Osteoblast (primary cell): ENCODE results near the gene STX16. TPM values are rescaled to one million over a fixed set of nuclear protein-coding genes. Genes with fewer than 3 reads are reported as not detected.

Experiments used
- DNase-seq: peaks from one replicate; pipeline ENCODE4 v3.0.0; 2011; ENCODE audit warnings: low spot score, mixed read lengths; ENCODE audit not compliant: insufficient read length; ENCODE audit errors: missing footprints
- H2AFZ ChIP-seq: 2 replicates; pipeline ENCODE4 v1.6.0; 2011; ENCODE audit warnings: mild to moderate bottlenecking, low read length
- H3K27ac ChIP-seq: 2 replicates; pipeline ENCODE4 v1.5.1; 2011; ENCODE audit warnings: mild to moderate bottlenecking, low read depth, low read length, moderate library complexity
- H3K27me3 ChIP-seq: 2 replicates; pipeline ENCODE4 v1.6.0; 2012; ENCODE audit warnings: mild to moderate bottlenecking, control low read depth, inconsistent platforms, low read length, moderate library complexity; ENCODE audit not compliant: insufficient read depth
- H3K36me3 ChIP-seq: 2 replicates; pipeline ENCODE4 v1.5.1; 2011; ENCODE audit warnings: mild to moderate bottlenecking, low read length, control low read depth, moderate library complexity; ENCODE audit not compliant: insufficient read depth
- H3K4me1 ChIP-seq: 2 replicates; pipeline ENCODE4 v1.5.1; 2011; ENCODE audit warnings: mild to moderate bottlenecking, low read length, control low read depth, moderate library complexity; ENCODE audit not compliant: insufficient read depth
- H3K4me2 ChIP-seq: 2 replicates; pipeline ENCODE4 v1.6.0; 2011; ENCODE audit warnings: mild to moderate bottlenecking, low read length; ENCODE audit not compliant: insufficient read depth
- H3K4me3 ChIP-seq: fragments of 200-600 bp; sonication (generic); 3 replicates; pipeline ENCODE4 v1.5.1; 2012; ENCODE audit warnings: mild to moderate bottlenecking, low read length, inconsistent platforms; ENCODE audit not compliant: insufficient read depth
- H3K79me2 ChIP-seq: 2 replicates; pipeline ENCODE4 v1.6.0; 2012; ENCODE audit warnings: mild to moderate bottlenecking, low read length, control low read depth, inconsistent platforms; ENCODE audit not compliant: insufficient read depth
- H3K9me3 ChIP-seq: 2 replicates; pipeline ENCODE4 v1.5.1; 2011; ENCODE audit warnings: low read depth, low read length, control low read depth
- H4K20me1 ChIP-seq: 2 replicates; pipeline ENCODE4 v1.6.0; 2012; ENCODE audit warnings: mild to moderate bottlenecking, low read length, control low read depth; ENCODE audit not compliant: insufficient read depth
- total RNA-seq: library from RNA; depleted of rRNA; stranded (reverse); fragments of >200 nt; gene quantifications from 2 replicates; pipeline ENCODE4 v1.2.3, GENCODE V29; 2012
- TF ChIP-seq, protein P1 (sequence below): IDR thresholded peaks from 2 replicates; pipeline ENCODE4 v1.5.1; 2011; ENCODE audit warnings: mild to moderate bottlenecking, low read depth, low read length, moderate library complexity; ENCODE audit errors: extremely low read depth

STX16 gene, protein sequence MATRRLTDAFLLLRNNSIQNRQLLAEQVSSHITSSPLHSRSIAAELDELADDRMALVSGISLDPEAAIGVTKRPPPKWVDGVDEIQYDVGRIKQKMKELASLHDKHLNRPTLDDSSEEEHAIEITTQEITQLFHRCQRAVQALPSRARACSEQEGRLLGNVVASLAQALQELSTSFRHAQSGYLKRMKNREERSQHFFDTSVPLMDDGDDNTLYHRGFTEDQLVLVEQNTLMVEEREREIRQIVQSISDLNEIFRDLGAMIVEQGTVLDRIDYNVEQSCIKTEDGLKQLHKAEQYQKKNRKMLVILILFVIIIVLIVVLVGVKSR
- total RNA-seq: 24.2 and 28.6 TPM in 2 replicates

DNA sequence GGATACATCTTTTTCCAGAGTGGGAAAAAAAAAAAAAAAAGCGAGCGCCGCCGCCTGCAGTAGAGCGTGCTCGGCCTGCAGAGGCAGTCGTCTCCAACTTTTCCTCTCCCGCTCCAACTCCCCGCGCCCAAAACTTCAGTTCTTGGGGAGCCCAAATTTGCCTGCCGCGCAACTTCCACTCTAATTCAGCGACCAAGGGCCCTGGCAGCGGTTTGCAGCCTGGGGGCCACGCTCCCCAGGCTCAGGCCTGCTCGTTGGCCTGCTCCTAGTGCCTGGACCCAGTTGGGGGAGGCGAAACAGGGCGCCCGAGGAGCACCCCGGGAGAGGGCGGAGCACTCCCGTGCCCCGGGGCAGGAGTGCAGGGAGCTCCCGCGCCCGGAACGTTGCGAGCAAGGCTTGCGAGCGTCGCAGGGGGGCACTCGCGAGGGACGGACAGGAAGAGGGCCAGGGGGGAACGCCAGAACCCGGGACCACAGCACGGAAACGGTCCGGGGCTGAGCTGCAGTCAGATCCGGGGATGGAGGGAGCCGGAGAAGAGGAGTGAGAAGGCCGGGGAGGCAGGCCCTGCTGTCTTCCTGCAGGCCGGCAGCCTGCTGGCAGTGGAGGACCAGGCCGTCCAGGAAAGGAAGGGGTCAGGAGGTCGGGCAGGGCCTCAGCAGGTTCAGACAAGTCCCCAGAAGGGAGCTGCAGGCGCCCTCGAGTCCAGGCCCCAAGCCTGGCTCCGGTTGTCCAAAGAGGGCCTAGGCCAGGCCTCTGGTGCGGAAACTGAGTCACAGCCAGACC lies at the start of gene STX16:
TSS of gene STX16 (plus strand) at position 508 of the 783 bp plus-strand sequence. CDS start 724 bp downstream, outside the sequence.
- H3K4me3 ChIP-seq: peak within 1 kb of the TSS; percentile 95
- H3K4me1 ChIP-seq: peaks cover 41% of the 10 kb centered on the region
- peak within 1 kb of the TSS; percentile 98 for H3K4me2 ChIP-seq
- peaks cover 8% of the 10 kb centered on the region for H4K20me1 ChIP-seq
- H3K79me2 ChIP-seq: peaks cover 49% of the 10 kb centered on the region
- TF ChIP-seq, protein P1, sequence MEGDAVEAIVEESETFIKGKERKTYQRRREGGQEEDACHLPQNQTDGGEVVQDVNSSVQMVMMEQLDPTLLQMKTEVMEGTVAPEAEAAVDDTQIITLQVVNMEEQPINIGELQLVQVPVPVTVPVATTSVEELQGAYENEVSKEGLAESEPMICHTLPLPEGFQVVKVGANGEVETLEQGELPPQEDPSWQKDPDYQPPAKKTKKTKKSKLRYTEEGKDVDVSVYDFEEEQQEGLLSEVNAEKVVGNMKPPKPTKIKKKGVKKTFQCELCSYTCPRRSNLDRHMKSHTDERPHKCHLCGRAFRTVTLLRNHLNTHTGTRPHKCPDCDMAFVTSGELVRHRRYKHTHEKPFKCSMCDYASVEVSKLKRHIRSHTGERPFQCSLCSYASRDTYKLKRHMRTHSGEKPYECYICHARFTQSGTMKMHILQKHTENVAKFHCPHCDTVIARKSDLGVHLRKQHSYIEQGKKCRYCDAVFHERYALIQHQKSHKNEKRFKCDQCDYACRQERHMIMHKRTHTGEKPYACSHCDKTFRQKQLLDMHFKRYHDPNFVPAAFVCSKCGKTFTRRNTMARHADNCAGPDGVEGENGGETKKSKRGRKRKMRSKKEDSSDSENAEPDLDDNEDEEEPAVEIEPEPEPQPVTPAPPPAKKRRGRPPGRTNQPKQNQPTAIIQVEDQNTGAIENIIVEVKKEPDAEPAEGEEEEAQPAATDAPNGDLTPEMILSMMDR: peak; percentile 69
- no peaks in the 10 kb centered on the region for H3K27me3 ChIP-seq
- DNase-seq: peak; percentile 100
- H3K27ac ChIP-seq: peak within 1 kb of the TSS; percentile 90
- H3K9me3 ChIP-seq: no peaks in the 10 kb centered on the region
- peak within 1 kb of the TSS; percentile 95 for H2AFZ ChIP-seq
- no peaks in the 10 kb centered on the region for H3K36me3 ChIP-seq

DNA sequence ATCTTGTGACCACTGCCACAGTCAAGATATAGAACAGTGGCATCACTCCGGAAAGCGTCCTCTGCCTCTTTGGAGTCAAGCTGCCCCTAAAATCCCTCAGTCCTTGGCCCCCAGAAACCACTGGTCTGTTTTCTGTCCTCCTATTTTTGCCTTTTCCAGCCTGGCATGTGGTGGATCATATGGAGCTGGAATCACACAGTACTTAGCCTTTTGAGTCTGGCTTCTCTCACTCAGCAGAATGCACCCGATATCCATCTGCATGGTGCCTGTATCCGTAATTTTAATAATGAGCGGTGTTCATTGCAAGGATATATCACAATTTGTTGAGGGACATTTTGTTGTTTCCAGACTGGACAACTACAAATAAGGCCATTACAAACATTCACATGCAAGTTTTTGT lies 49.0 kb upstream of the STX16 start:
- no peak overlapping the region for H3K27ac ChIP-seq
- peak; percentile 8 for DNase-seq
- H3K4me1 ChIP-seq: peaks cover 11% of the 10 kb centered on the region
- H3K9me3 ChIP-seq: no peaks in the 10 kb centered on the region
- TF ChIP-seq, protein P1: no peak
- H2AFZ ChIP-seq: no peak overlapping the region
- H3K27me3 ChIP-seq: no peaks in the 10 kb centered on the region
- H4K20me1 ChIP-seq: no peaks in the 10 kb centered on the region
- H3K4me3 ChIP-seq: no peak overlapping the region
- no peaks in the 10 kb centered on the region for H3K79me2 ChIP-seq
- H3K4me2 ChIP-seq: no peak overlapping the region
- H3K36me3 ChIP-seq: no peaks in the 10 kb centered on the region

- peak overlapping the region; percentile 2 for H3K4me2 ChIP-seq
- H2AFZ ChIP-seq: peak overlapping the region; percentile 66
- no peaks in the 10 kb centered on the region for H3K79me2 ChIP-seq
- TF ChIP-seq, protein P1: no peak
- no peaks in the 10 kb centered on the region for H3K36me3 ChIP-seq
- no peaks in the 10 kb centered on the region for H3K27me3 ChIP-seq
- peak overlapping the region; percentile 28 for H3K27ac ChIP-seq
- H3K4me1 ChIP-seq: peaks cover 7% of the 10 kb centered on the region
- H3K9me3 ChIP-seq: no peaks in the 10 kb centered on the region
- H4K20me1 ChIP-seq: no peaks in the 10 kb centered on the region
- DNase-seq: peak; percentile 88
- no peak overlapping the region for H3K4me3 ChIP-seq
Measured at GRCh38 chr20:58603721-58604120, 47.4 kb upstream of the STX16 start.
